Loucy (cell line): ENCODE measurements around the gene RAPGEF5.

Experiments used
- H2AFZ ChIP-seq: fragments of 200-600 bp; sonication (generic); 2 replicates; pipeline ENCODE4 v1.6.0; 2016; ENCODE audit warnings: antibody characterized with exemption, mild to moderate bottlenecking, low read length, moderate library complexity
- H3F3A ChIP-seq: fragments of 200-600 bp; 2 replicates; pipeline ENCODE4 v1.6.0; 2016; ENCODE audit warnings: antibody characterized with exemption, low read depth, mild to moderate bottlenecking
- H3K27me3 ChIP-seq: fragments of 200-600 bp; sonication (generic); 2 replicates; pipeline ENCODE4 v1.6.1; 2014; ENCODE audit warnings: low read length, mild to moderate bottlenecking; ENCODE audit not compliant: insufficient read depth, poor library complexity, severe bottlenecking
- H3K36me3 ChIP-seq: fragments of 200-600 bp; sonication (generic); 2 replicates; pipeline ENCODE4 v1.6.1; 2016; ENCODE audit warnings: low read length; ENCODE audit not compliant: insufficient read depth
- H3K4me1 ChIP-seq: fragments of 200-600 bp; sonication (generic); 2 replicates; pipeline ENCODE4 v1.5.1; 2014; ENCODE audit warnings: low read length, mild to moderate bottlenecking; ENCODE audit not compliant: insufficient read depth, poor library complexity, severe bottlenecking
- H3K4me2 ChIP-seq: fragments of 200-600 bp; sonication (generic); 2 replicates; pipeline ENCODE4 v1.6.0; 2014; ENCODE audit warnings: antibody characterized with exemption, low read length, low read depth, mild to moderate bottlenecking; ENCODE audit not compliant: poor library complexity, severe bottlenecking
- H3K4me3 ChIP-seq: fragments of 200-600 bp; sonication (generic); 2 replicates; pipeline ENCODE4 v1.5.1; 2014; ENCODE audit warnings: low read length, mild to moderate bottlenecking, mixed read lengths; ENCODE audit not compliant: poor library complexity, severe bottlenecking
- H3K79me2 ChIP-seq: fragments of 200-600 bp; sonication (generic); 2 replicates; pipeline ENCODE4 v1.6.1; 2014; ENCODE audit warnings: low read length; ENCODE audit not compliant: insufficient read depth
- H3K9ac ChIP-seq: fragments of 200-600 bp; sonication (generic); 2 replicates; pipeline ENCODE4 v1.6.0; 2014; ENCODE audit warnings: mild to moderate bottlenecking, low read depth, low read length, moderate library complexity; ENCODE audit not compliant: poor library complexity, severe bottlenecking
- H3K9me2 ChIP-seq: fragments of 200-600 bp; sonication (generic); replicated peaks from 2 replicates; pipeline ENCODE4 v1.6.1; 2016; ENCODE audit warnings: low read depth, low read length, mixed read lengths
- H3K9me3 ChIP-seq: fragments of 200-600 bp; sonication (generic); 2 replicates; pipeline ENCODE4 v1.6.1; 2014; ENCODE audit warnings: mild to moderate bottlenecking, antibody characterized with exemption, low read length, low read depth; ENCODE audit not compliant: insufficient read depth
- H4K20me1 ChIP-seq: fragments of 200-600 bp; sonication (generic); 2 replicates; pipeline ENCODE4 v1.6.0; 2014; ENCODE audit warnings: antibody characterized with exemption, low read length, mild to moderate bottlenecking; ENCODE audit not compliant: insufficient read depth, poor library complexity, severe bottlenecking
- CTCF ChIP-seq: fragments of 200-600 bp; sonication (generic); conservative IDR thresholded peaks from 2 replicates; pipeline ENCODE4 v1.5.1; 2014; ENCODE audit warnings: mild to moderate bottlenecking, antibody characterized with exemption, low read length
- EZH2phosphoT487 ChIP-seq: fragments of 200-600 bp; IDR thresholded peaks from 2 replicates; pipeline ENCODE4 v1.6.1; 2018; ENCODE audit warnings: antibody characterized with exemption, mild to moderate bottlenecking, moderate library complexity, borderline replicate concordance

Gene RAPGEF5

GRCh38 chr7:22195397-22196172, 161.4 kb downstream of the RAPGEF5 start:
- Histone ChIP-seq H3K4me1 (no peaks in the 10 kb centered on the region), H4K20me1 (no peaks in the 10 kb centered on the region), H3K27me3 (no peaks in the 10 kb centered on the region), H3K4me3 (no peak overlapping the region), H3K9me2 (no peaks in the 10 kb centered on the region), H3K79me2 (no peaks in the 10 kb centered on the region), H3K36me3 (peaks cover 5% of the 10 kb centered on the region; the same call in 1 of the 2 replicates), H3K9me3 (no peaks in the 10 kb centered on the region), H2AFZ (no peak overlapping the region), H3K9ac (no peak overlapping the region), H3K4me2 (no peak overlapping the region), H3F3A (no peaks in the 10 kb centered on the region)
- TF ChIP-seq EZH2phosphoT487 (no peak), CTCF (no peak)

- Histone ChIP-seq H3K4me1 (no peaks in the 10 kb centered on the region), H3K9ac (no peak overlapping the region), H3K79me2 (no peaks in the 10 kb centered on the region), H3K9me3 (no peaks in the 10 kb centered on the region), H4K20me1 (no peaks in the 10 kb centered on the region), H2AFZ (no peak overlapping the region), H3F3A (no peaks in the 10 kb centered on the region), H3K4me2 (no peak overlapping the region), H3K36me3 (peaks cover 5% of the 10 kb centered on the region; the same call in 1 of the 2 replicates), H3K4me3 (no peak overlapping the region), H3K9me2 (no peaks in the 10 kb centered on the region), H3K27me3 (no peaks in the 10 kb centered on the region)
- TF ChIP-seq CTCF (no peak), EZH2phosphoT487 (no peak)
These were observed 162.2 kb downstream of the RAPGEF5 start for GRCh38 chr7:22194658-22195273.

- Histone ChIP-seq H3K4me2 (no peak overlapping the region), H4K20me1 (no peaks in the 10 kb centered on the region), H3F3A (no peaks in the 10 kb centered on the region), H3K9me3 (no peaks in the 10 kb centered on the region), H3K4me3 (no peak overlapping the region), H3K9ac (no peak overlapping the region), H2AFZ (no peak overlapping the region), H3K36me3 (peaks cover 5% of the 10 kb centered on the region; the same call in 1 of the 2 replicates), H3K4me1 (no peaks in the 10 kb centered on the region), H3K79me2 (no peaks in the 10 kb centered on the region), H3K9me2 (no peaks in the 10 kb centered on the region), H3K27me3 (no peaks in the 10 kb centered on the region)
- TF ChIP-seq CTCF = no peak
- TF ChIP-seq EZH2phosphoT487 = no peak
These were observed 163.4 kb downstream of the RAPGEF5 start for GRCh38 chr7:22193450-22193983.
